ENCODE measurements around the gene CCDC88C.
"Not testable (repeated sequence)": the region's sequence is repeated elsewhere in the genome, so short reads cannot be mapped to it uniquely, and the experiment has no call there.

Gene CCDC88C

DNA sequence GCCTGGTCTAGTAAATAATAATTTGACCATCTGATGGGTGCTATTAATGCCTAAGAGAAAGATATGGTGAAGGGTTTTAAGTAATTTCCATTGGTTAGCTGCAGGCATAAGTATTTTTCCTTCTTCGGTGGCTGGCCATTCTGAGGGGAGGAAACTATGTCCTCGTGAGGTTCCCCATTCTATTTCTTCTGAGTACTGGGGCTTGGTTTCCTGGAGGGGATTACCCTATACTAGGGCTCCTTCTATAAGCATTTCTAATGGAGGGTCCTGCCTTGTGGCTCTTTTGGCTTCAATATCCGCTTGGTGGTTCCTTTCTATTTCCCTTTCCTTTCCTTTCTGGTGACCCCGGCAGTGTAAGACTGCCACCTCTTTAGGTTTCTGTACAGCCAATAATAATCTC is 191.3 kb downstream of the CCDC88C start:
- H3K36me3 Mint-ChIP-seq (ENCODE audit: low read depth) = peaks cover 55% of the 10 kb centered on the region
- H3K4me1 Mint-ChIP-seq (ENCODE audit: low read depth) = peaks cover 84% of the 10 kb centered on the region
- H3K9me3 Mint-ChIP-seq = peaks cover 15% of the 10 kb centered on the region
- H3K27ac Mint-ChIP-seq = peak overlapping the region; percentile 97
- H3K4me3 Mint-ChIP-seq = peak overlapping the region; percentile 81
- not testable (repeated sequence) for H3K27me3 Mint-ChIP-seq (ENCODE audit: low read depth)

DNA sequence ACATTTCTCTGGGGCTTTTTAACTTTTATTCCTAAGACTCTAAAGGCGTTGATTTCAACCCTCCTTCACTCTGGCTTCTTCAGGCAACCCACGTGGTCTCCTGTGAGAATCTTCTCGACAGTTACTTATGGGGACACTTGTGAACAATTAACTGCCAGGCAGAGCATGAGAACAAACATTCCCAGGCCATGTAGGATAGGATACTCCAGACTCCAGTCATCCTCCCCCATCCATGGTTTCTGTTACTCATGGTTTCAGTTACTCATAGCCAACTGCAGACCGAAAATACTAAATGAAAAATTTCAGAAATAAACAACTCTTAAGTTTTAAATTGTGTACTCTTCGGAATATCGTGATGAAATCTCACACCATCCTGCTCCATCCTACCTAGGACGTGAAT is 192.6 kb downstream of the CCDC88C start:
- peaks cover 84% of the 10 kb centered on the region for H3K4me1 Mint-ChIP-seq (ENCODE audit: low read depth)
- H3K36me3 Mint-ChIP-seq (ENCODE audit: low read depth) = peaks cover 57% of the 10 kb centered on the region
- no peaks in the 10 kb centered on the region for H3K27me3 Mint-ChIP-seq (ENCODE audit: low read depth)
- peak overlapping the region; percentile 97 for H3K27ac Mint-ChIP-seq
- H3K4me3 Mint-ChIP-seq = peak overlapping the region; percentile 81
- peaks cover 9% of the 10 kb centered on the region for H3K9me3 Mint-ChIP-seq

DNA sequence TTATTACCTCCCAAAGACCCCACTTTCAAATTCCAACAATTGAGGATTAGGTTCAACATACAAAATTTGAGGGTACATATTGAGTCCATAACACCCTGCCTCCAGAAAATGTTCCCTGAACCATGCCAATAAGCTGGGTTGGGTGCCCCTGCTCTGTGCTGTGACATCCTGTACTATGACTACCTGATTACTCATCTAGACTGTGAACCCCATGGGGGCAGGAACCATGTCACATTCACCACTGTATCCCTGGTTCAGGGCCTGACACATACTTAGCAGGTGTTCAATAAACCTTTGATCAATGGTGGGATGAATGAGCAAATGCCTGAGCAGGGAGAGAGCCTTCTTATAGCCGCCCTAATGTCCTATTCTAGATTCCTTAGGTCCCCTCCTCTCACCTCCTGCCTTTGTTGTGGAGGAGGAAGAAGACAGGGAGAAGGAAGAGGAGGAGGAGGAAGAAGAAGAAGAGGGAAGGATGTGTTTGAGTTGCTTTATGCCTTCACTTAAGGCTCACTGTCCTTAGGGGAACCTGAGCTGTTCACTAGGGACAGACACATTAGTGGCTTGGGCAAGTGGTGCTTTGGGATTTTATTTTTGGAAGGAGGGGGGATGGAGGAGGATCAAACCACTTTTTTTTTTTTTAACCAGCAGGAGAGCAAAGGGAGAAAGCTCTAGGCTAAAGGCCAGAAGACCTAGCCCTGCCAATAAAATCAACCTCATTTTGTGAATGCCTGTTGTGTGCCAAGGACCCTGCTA is 194.4 kb downstream of the CCDC88C start:
- no peaks in the 10 kb centered on the region for H3K27me3 Mint-ChIP-seq (ENCODE audit: low read depth)
- H3K9me3 Mint-ChIP-seq = peaks cover 9% of the 10 kb centered on the region
- no peak overlapping the region for H3K4me3 Mint-ChIP-seq
- H3K27ac Mint-ChIP-seq = peak overlapping the region; percentile 68
- H3K36me3 Mint-ChIP-seq (ENCODE audit: low read depth) = peaks cover 61% of the 10 kb centered on the region
- peaks cover 74% of the 10 kb centered on the region for H3K4me1 Mint-ChIP-seq (ENCODE audit: low read depth)
